ENCODE measurements around the gene PUS10.
A peak's percentile ranks its signal among the peaks of the same experiment; 100 is the strongest.
"Not testable (repeated sequence)": the region's sequence is repeated elsewhere in the genome, so short reads cannot be mapped to it uniquely, and the experiment has no call there.

The PUS10 gene

GRCh38 chr2:61017556-61018317 is at the start of gene PUS10, which contains the start of gene PEX13:
Gene PUS10, minus strand, starts transcription at chr2:61018255. Its CDS starts 6,365 bp downstream, at chr2:61011890.
Gene PEX13, plus strand, starts transcription at chr2:61017720. Its CDS starts 40 bp downstream, at chr2:61017760.
- peak; percentile 44 to 55 for DNase-seq (ENCODE audit: low read depth in 2 of 2)

- DNase-seq (ENCODE audit: low read depth in 2 of 2): peak; percentile 72 to 81
These were observed 48.0 kb upstream of the PUS10 start, which contains the start of gene SANBR for GRCh38 chr2:61065714-61066709. Gene SANBR, plus strand, starts transcription at chr2:61065871. Its CDS starts 4,480 bp downstream, at chr2:61070351.

GRCh38 chr2:61059382-61059781 is 41.3 kb upstream of the PUS10 start:
- DNase-seq (ENCODE audit: low read depth in 2 of 2): no peak

- no peak for DNase-seq (ENCODE audit: low read depth in 2 of 2)
These were observed 39.5 kb upstream of the PUS10 start for GRCh38 chr2:61057562-61057961.

- no peak for DNase-seq (ENCODE audit: low read depth in 2 of 2)
These were observed 37.5 kb upstream of the PUS10 start for GRCh38 chr2:61055557-61055956.

GRCh38 chr2:61045999-61046398 is 27.9 kb upstream of the PUS10 start:
- no peak for DNase-seq (ENCODE audit: low read depth in 2 of 2)

- DNase-seq (ENCODE audit: low read depth in 2 of 2): no peak
These were observed 27.2 kb upstream of the PUS10 start for GRCh38 chr2:61045226-61045625.

GRCh38 chr2:61044636-61045035 is 26.6 kb upstream of the PUS10 start:
- DNase-seq (ENCODE audit: low read depth in 2 of 2): no peak

- no peak for DNase-seq (ENCODE audit: low read depth in 2 of 2)
These were observed 24.8 kb upstream of the PUS10 start for GRCh38 chr2:61042807-61043206.

- DNase-seq (ENCODE audit: low read depth in 2 of 2): not testable (repeated sequence)
These were observed 18.6 kb upstream of the PUS10 start for GRCh38 chr2:61036643-61037042.

- not testable (repeated sequence) for DNase-seq (ENCODE audit: low read depth in 2 of 2)
These were observed 16.5 kb upstream of the PUS10 start for GRCh38 chr2:61034592-61034991.

- DNase-seq (ENCODE audit: low read depth in 2 of 2): no peak
These were observed 11.5 kb upstream of the PUS10 start for GRCh38 chr2:61029533-61029932.

- DNase-seq (ENCODE audit: low read depth in 2 of 2): no peak
These were observed 5.6 kb upstream of the PUS10 start for GRCh38 chr2:61023670-61024069.

- DNase-seq (ENCODE audit: low read depth in 2 of 2): no peak
These were observed 3.2 kb upstream of the PUS10 start for GRCh38 chr2:61021228-61021660.

- no peak for DNase-seq (ENCODE audit: low read depth in 2 of 2)
These were observed 743 bp upstream of the PUS10 start for GRCh38 chr2:61018798-61019197.

- no peak for DNase-seq (ENCODE audit: low read depth in 2 of 2)
These were observed 282 bp upstream of the PUS10 start for GRCh38 chr2:61018318-61018755.

- peak; percentile 47 to 49 for DNase-seq (ENCODE audit: low read depth in 2 of 2)
These were observed 976 bp downstream of the PUS10 start for GRCh38 chr2:61017003-61017555.

- DNase-seq (ENCODE audit: low read depth in 2 of 2): peak in 1 of 2 donors; percentile 6
These were observed 1.6 kb downstream of the PUS10 start for GRCh38 chr2:61016392-61017002.

GRCh38 chr2:61015976-61016375 is 2.1 kb downstream of the PUS10 start:
- no peak for DNase-seq (ENCODE audit: low read depth in 2 of 2)

- DNase-seq (ENCODE audit: low read depth in 2 of 2): no peak
These were observed 3.3 kb downstream of the PUS10 start for GRCh38 chr2:61014763-61015162.

GRCh38 chr2:61013382-61013781 is 4.7 kb downstream of the PUS10 start:
- no peak for DNase-seq (ENCODE audit: low read depth in 2 of 2)

Data from stimulated activated CD4-positive, alpha-beta T cell treated with anti-CD3 and anti-CD28 coated beads, Interleukin-1b, Interleukin-23, amount 100 ng/mL, for 4 hours (primary cell).